Naive thymus-derived CD4-positive, alpha-beta T cell (primary cell): Measurements from ENCODE around the gene SPART. TPM values are rescaled to one million over a fixed set of nuclear protein-coding genes. Genes with fewer than 3 reads are reported as not detected.
A peak's percentile ranks its signal among the peaks of the same experiment; 100 is the strongest.
"Not testable (repeated sequence)": the region's sequence is repeated elsewhere in the genome, so short reads cannot be mapped to it uniquely, and the experiment has no call there.

Experiments used
- ATAC-seq: fragments of 150-1000 bp; cut with Tn5 transposase; 2 replicates; pipeline ENCODE4 v1.10.0; 2021; ENCODE audit warnings: mild to moderate bottlenecking, moderate library complexity
- CTCF ChIA-PET: fragments of 350-600 bp; sonication (Branson Sonifier 250); formaldehyde crosslinking; loops from one replicate; lab custom pipeline; 2021; ENCODE audit warnings: antibody characterized with exemption; lab: Charles Lee
- POLR2A ChIA-PET: fragments of 350-600 bp; sonication (Branson Sonifier 250); formaldehyde crosslinking; loops from one replicate; lab custom pipeline; 2021; ENCODE audit warnings: antibody characterized with exemption, inconsistent platforms; lab: Charles Lee
- DNase-seq, 9 donors: peaks; one replicate each; pipeline versions ENCODE4 v3.0.0 to v3.0.0-alpha.2; 2020 to 2022; ENCODE audit warnings: mixed read lengths in 1 of 9
- H3K27ac ChIP-seq: one replicate; pipeline ENCODE4 v1.7.0; 2013; ENCODE audit warnings: mild to moderate bottlenecking, low read depth, low read length, moderate library complexity
- H3K27me3 ChIP-seq, 2 donors: one replicate each; pipeline ENCODE4 v1.7.0; 2013; ENCODE audit warnings: low read length in 2 of 2, mild to moderate bottlenecking in 2 of 2, moderate library complexity in 2 of 2; ENCODE audit not compliant: control insufficient read depth in 2 of 2, insufficient read depth in 2 of 2
- H3K36me3 ChIP-seq, 3 experiments: 1 replicate in 2 of 3; 2 replicates in 1 of 3; pipeline ENCODE4 v1.7.0; 2013; ENCODE audit warnings: low read length in 3 of 3, mild to moderate bottlenecking in 3 of 3, moderate library complexity in 1 of 3; ENCODE audit not compliant: insufficient read depth in 3 of 3, control insufficient read depth in 2 of 3
- H3K4me1 ChIP-seq, 2 donors: one replicate each; pipeline ENCODE4 v1.7.0; 2013; ENCODE audit warnings: low read length in 2 of 2, mild to moderate bottlenecking in 2 of 2, moderate library complexity in 1 of 2; ENCODE audit not compliant: control insufficient read depth in 2 of 2, insufficient read depth in 2 of 2
- H3K4me3 ChIP-seq: 2 replicates; pipeline ENCODE4 v1.7.0; 2013; ENCODE audit warnings: mild to moderate bottlenecking, low read length
- H3K9me3 ChIP-seq, 3 experiments: 1 replicate in 2 of 3; 2 replicates in 1 of 3; pipeline ENCODE4 v1.7.0; 2013; ENCODE audit warnings: low read length in 3 of 3; ENCODE audit not compliant: control insufficient read depth in 2 of 3
- H3K27ac Mint-ChIP-seq, 9 donors: one replicate each; pipeline ENCODE4 v1.8.0; 2020 to 2022; ENCODE audit warnings: mixed read lengths in 9 of 9, mild to moderate bottlenecking in 8 of 9, moderate library complexity in 5 of 9, inconsistent platforms in 2 of 9
- H3K27me3 Mint-ChIP-seq, 5 donors: one replicate each; pipeline ENCODE4 v1.8.0; 2021 to 2022; ENCODE audit warnings: mixed read lengths in 5 of 5, mild to moderate bottlenecking in 1 of 5
- H3K36me3 Mint-ChIP-seq, 5 donors: one replicate each; pipeline ENCODE4 v1.8.0; 2020 to 2022; ENCODE audit warnings: mixed read lengths in 5 of 5, mild to moderate bottlenecking in 3 of 5, inconsistent platforms in 1 of 5
- H3K4me1 Mint-ChIP-seq, 7 donors: one replicate each; pipeline ENCODE4 v1.8.0; 2020 to 2022; ENCODE audit warnings: mixed read lengths in 7 of 7, mild to moderate bottlenecking in 3 of 7, inconsistent platforms in 1 of 7
- H3K4me3 Mint-ChIP-seq, 10 donors: one replicate each; pipeline ENCODE4 v1.8.0; 2020 to 2022; ENCODE audit warnings: mild to moderate bottlenecking in 10 of 10, mixed read lengths in 10 of 10, moderate library complexity in 6 of 10, inconsistent platforms in 2 of 10
- H3K9me3 Mint-ChIP-seq, 11 donors: one replicate each; pipeline ENCODE4 v1.8.0; 2020 to 2022; ENCODE audit warnings: mixed read lengths in 11 of 11, mild to moderate bottlenecking in 4 of 11, inconsistent platforms in 1 of 11, moderate library complexity in 1 of 11
- intact Hi-C, 2 donors: fragments of 100-400 bp; cut with micrococcal nuclease; formaldehyde crosslinking; loops; one replicate each; pipeline ENCODE4 v1.15.1; 2023
- polyA plus RNA-seq, 2 donors: library from polyadenylated mRNA; unstranded; fragments of 300-500 nt; fragmentation: Illumina TruSeq; gene quantifications; one replicate each; pipeline ENCODE4 v1.2.3, GENCODE V29; 2021
- total RNA-seq, 6 experiments: library from RNA in 5 of 6; stranded (reverse) in 5 of 6; gene quantifications; 1 replicate in 5 of 6; 2 replicates in 1 of 6; pipeline ENCODE4 v1.2.3 and lab custom pipeline; 2021 to 2026

SPART gene
- total and polyA plus RNA-seq, 7 experiments from 2014 or later: 24.8 to 67.5 (median 39.6) TPM

DNA sequence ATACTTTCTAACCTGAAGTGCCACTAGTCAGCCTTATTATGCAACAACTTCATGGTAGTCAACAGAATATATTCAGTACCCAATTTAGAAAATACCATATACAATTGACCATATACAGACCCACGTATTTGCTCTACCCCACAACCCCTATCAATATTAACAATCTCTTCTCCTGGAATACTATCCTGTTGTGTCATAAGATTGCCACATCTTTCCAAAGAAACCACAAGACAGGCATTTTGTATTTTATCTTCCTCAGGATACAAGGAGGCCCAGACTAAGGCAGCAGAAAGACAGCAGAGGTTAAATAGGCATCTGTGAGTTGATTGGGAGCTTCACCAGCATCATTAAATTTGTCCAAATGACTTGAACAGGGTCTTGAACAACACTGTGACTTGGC, 4.5 kb downstream of the SPART start:
- Histone ChIP-seq H3K27me3 (no peaks in the 10 kb centered on the region), H3K4me3 (no peak overlapping the region), H3K9me3 (no peaks in the 10 kb centered on the region), H3K27ac (no peak overlapping the region), H3K4me1 (peaks cover 4 to 10% of the 10 kb centered on the region in 2 donors), H3K36me3 (no peaks in the 10 kb centered on the region)
- no peak for ATAC-seq
- Mint-ChIP-seq H3K4me1 (peaks cover 28 to 79% (median 73%) of the 10 kb centered on the region in 7 donors), H3K4me3 (no peak overlapping the region), H3K9me3 (peaks cover 0 to 2% (median 0%) of the 10 kb centered on the region in 11 donors), H3K36me3 (peaks cover 0 to 10% (median 4%) of the 10 kb centered on the region in 5 donors), H3K27me3 (peaks cover 0 to 2% (median 0%) of the 10 kb centered on the region in 5 donors), H3K27ac (peak overlapping the region in 2 of 9 donors; percentile 5 to 12)
- POLR2A ChIA-PET: no interaction called here
- CTCF ChIA-PET: no interaction called here
- no peak for DNase-seq
- intact Hi-C loops: loop anchor here in 1 of 2 donors (10.0 kb wide), 1 partner anchor 723 kb away; no protein-coding TSS in a partner anchor

DNA sequence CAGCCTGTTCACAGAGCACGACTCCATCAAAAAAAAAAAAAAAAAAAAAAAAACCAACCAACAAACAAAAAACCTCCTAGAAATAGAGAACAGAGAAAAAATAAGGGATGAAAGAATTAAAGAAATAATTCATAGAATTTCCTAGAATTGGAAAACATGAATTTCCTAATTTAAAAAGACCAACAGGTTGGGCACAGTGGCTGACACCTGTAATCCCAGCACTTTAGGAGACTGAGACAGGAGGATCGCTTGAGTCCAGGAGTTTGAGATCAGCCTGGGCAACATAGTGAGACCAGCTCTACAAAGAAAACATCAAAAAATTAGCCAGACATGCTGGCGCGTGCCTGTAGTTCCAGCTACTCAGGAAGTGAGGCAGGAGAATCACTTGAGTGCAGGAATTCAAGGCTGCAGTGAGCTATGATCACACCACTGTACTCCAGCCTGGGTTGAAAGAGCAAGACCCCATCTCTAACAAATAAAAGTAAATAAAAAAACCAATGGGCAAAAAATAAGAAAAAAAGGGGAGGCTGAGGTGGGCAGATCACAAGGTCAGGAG, 6.5 kb downstream of the SPART start:
- intact Hi-C loops: loop anchor here in 1 of 2 donors (10.0 kb wide), 1 partner anchor 725 kb away; no protein-coding TSS in a partner anchor
- Mint-ChIP-seq H3K36me3 (peaks cover 0 to 20% (median 14%) of the 10 kb centered on the region in 5 donors), H3K27me3 (no peaks in the 10 kb centered on the region), H3K9me3 (no peaks in the 10 kb centered on the region), H3K4me1 (peaks cover 33 to 92% (median 79%) of the 10 kb centered on the region in 7 donors), H3K27ac (peak overlapping the region in 1 of 9 donors; percentile 25), H3K4me3 (no peak overlapping the region)
- Histone ChIP-seq H3K36me3 (peaks cover 0 to 4% (median 0%) of the 10 kb centered on the region in 3 experiments), H3K27me3 (no peaks in the 10 kb centered on the region), H3K9me3 (no peaks in the 10 kb centered on the region), H3K27ac (no peak overlapping the region), H3K4me1 (peaks cover under 1 to 6% of the 10 kb centered on the region in 2 donors), H3K4me3 (no peak overlapping the region)
- ATAC-seq (no peak), DNase-seq (no peak)
- CTCF ChIA-PET: interaction anchor here (0.8 kb wide), 1 partner anchor 71 kb away, joined by 3 read pairs; no protein-coding TSS in a partner anchor
- POLR2A ChIA-PET: no interaction called here

DNA sequence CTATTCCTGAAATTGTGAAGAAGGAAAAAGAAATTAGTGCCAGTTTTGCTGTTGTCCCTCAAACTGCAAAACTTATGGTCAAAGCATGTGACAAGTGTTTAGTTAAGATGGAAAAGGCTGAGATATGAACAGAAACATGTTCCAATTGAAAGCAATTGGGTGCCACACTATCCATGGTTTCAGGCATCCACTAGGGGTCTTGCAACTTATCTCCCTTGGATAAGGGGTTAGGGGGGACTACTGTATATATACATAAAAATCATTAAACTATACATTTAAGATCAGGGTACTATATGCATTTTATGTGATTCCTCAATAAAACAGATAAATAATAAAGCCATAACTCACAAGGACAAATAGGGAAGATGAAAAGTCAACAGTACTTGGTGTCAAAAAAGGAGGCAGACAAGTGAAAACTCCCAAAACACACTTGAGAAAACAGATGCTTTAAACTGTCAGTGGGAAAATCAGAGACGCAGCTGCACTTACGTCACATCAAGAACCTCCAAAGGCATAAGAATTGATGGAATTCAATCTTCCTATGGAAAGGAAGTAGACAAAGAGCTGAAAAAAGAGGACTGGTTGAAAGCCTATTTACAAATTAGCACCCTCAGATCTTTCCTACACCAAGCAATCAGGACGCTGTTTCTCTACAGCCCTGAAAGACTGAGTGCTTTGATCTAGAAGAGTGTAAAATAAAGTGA, 8.1 kb downstream of the SPART start:
- Histone ChIP-seq H3K4me3 (no peak overlapping the region), H3K27ac (no peak overlapping the region), H3K36me3 (peaks cover 0 to 4% (median 0%) of the 10 kb centered on the region in 3 experiments), H3K27me3 (no peaks in the 10 kb centered on the region), H3K4me1 (no peaks in the 10 kb centered on the region), H3K9me3 (no peaks in the 10 kb centered on the region)
- Mint-ChIP-seq H3K9me3 (no peaks in the 10 kb centered on the region), H3K36me3 (peaks cover 0 to 20% (median 14%) of the 10 kb centered on the region in 5 donors), H3K27ac (no peak overlapping the region), H3K27me3 (no peaks in the 10 kb centered on the region), H3K4me1 (peaks cover 29 to 92% (median 75%) of the 10 kb centered on the region in 7 donors), H3K4me3 (peak overlapping the region in 1 of 10 donors; percentile 22)
- intact Hi-C loops: no loop called here
- ChIA-PET CTCF (no interaction called here), POLR2A (no interaction called here)
- ATAC-seq (no peak), DNase-seq (no peak)

DNA sequence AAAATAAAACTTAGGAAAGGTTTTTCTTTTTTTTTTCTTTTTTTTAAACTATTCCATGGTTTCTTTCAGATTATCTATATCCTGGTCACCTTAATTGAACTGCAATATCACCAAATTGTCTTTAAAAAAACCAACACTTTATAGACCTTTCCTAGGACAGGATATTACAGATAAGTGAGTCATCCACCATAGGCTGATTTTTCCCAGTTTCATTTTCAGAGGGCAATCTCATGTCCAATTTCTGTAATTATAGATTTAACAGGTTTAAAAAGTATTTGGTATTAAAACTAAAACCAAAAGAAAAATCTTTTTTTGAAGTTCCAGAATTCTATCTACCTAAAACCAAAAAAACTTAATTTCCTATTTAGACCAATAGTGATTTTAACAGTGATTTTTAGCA, 13.2 kb downstream of the SPART start:
- Histone ChIP-seq H3K4me3 (no peak overlapping the region), H3K36me3 (peaks cover 0 to 20% (median 9%) of the 10 kb centered on the region in 3 experiments)
- CTCF ChIA-PET: no interaction called here

DNA sequence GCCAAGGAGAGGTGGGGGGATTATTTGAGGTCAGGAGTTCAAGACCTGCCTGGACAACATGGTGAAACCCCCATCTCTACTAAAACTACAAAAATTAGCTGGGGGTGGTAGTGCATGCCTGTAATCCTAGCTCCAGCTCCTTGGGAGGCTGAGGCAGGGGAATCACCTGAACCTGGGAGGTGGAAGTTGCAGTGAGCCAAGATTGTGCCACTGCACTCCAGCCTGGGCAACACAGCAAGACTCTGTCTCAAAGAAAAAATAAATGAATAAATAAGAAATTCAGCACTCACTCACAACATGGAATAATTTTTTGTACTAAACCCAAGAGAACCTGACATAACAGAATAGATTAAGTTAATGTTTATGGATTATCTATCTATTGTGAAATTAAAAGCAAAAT, 13.9 kb downstream of the SPART start:
- H3K4me3 ChIP-seq, H3K9me3 ChIP-seq, intact Hi-C loops, H3K27me3 Mint-ChIP-seq, H3K27me3 ChIP-seq, H3K9me3 Mint-ChIP-seq, ATAC-seq, H3K27ac Mint-ChIP-seq, CTCF ChIA-PET, H3K4me1 ChIP-seq, POLR2A ChIA-PET, H3K4me3 Mint-ChIP-seq, H3K27ac ChIP-seq, DNase-seq: not testable (repeated sequence)
- peaks cover 0 to 23% (median 9%) of the 10 kb centered on the region in 3 experiments for H3K36me3 ChIP-seq
- Mint-ChIP-seq H3K4me1 (peaks cover 23 to 50% (median 36%) of the 10 kb centered on the region in 7 donors), H3K36me3 (peaks cover 5 to 52% (median 41%) of the 10 kb centered on the region in 5 donors)

More for the DNA sequence above, 13.2 kb downstream of the SPART start:
- no peak overlapping the region for H3K27ac ChIP-seq
- Mint-ChIP-seq H3K4me3 (no peak overlapping the region), H3K36me3 (peaks cover 5 to 49% (median 38%) of the 10 kb centered on the region in 5 donors), H3K27ac (no peak overlapping the region), H3K9me3 (peaks cover 0 to 2% (median 0%) of the 10 kb centered on the region in 11 donors), H3K27me3 (no peaks in the 10 kb centered on the region), H3K4me1 (peaks cover 23 to 57% (median 40%) of the 10 kb centered on the region in 7 donors)
- ATAC-seq: no peak
- intact Hi-C loops: no loop called here
- no peak for DNase-seq
- POLR2A ChIA-PET: no interaction called here
- H3K27me3 ChIP-seq: no peaks in the 10 kb centered on the region
- no peaks in the 10 kb centered on the region for H3K9me3 ChIP-seq
- no peaks in the 10 kb centered on the region for H3K4me1 ChIP-seq

DNA sequence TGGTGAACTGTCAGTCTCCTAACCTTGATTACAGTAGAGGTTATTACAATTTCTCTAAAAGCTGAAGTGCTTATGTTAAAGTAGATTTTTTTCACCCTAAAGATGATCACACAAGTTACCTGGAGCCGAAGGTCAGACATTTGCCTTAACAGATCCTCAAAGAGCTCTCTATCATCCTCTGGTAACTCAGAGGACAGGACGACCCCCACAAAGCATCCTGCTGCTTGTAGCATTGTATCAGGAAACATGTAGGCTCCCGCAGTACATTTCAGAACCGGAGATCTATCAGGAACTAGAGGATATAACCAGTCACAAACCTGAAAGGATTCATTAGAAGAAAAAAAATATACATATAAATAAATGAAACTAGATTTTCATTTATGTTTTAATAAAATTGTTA, 14.9 kb downstream of the SPART start:
- ATAC-seq (no peak), DNase-seq (no peak)
- H3K4me1 ChIP-seq: no peaks in the 10 kb centered on the region
- H3K9me3 ChIP-seq: no peaks in the 10 kb centered on the region
- peaks cover 0 to 28% (median 9%) of the 10 kb centered on the region in 3 experiments for H3K36me3 ChIP-seq
- Mint-ChIP-seq H3K4me3 (no peak overlapping the region), H3K27me3 (no peaks in the 10 kb centered on the region), H3K27ac (peak overlapping the region in 1 of 9 donors; percentile 27), H3K36me3 (peaks cover 5 to 56% (median 39%) of the 10 kb centered on the region in 5 donors), H3K9me3 (peaks cover 0 to 2% (median 0%) of the 10 kb centered on the region in 11 donors), H3K4me1 (peaks cover 15 to 40% (median 27%) of the 10 kb centered on the region in 7 donors)
- ChIA-PET CTCF (interaction anchor here (1.2 kb wide), 1 partner anchor 12 kb away, joined by 3 read pairs; no protein-coding TSS in a partner anchor), POLR2A (no interaction called here)
- no peaks in the 10 kb centered on the region for H3K27me3 ChIP-seq
- no peak overlapping the region for H3K27ac ChIP-seq
- intact Hi-C loops: no loop called here
- no peak overlapping the region for H3K4me3 ChIP-seq
